22Rv1 (cell line): Measurements from ENCODE around the gene TLR9.

Source experiments
- CTCF ChIP-seq: fragments of 450-650 bp; IDR thresholded peaks from 2 replicates; pipeline ENCODE4 v1.5.1; 2017; ENCODE audit warnings: mild to moderate bottlenecking
- ZFX ChIP-seq: fragments of 450-650 bp; IDR thresholded peaks from 2 replicates; pipeline ENCODE4 v1.6.1; 2017; ENCODE audit warnings: antibody characterized with exemption, borderline replicate concordance

DNA sequence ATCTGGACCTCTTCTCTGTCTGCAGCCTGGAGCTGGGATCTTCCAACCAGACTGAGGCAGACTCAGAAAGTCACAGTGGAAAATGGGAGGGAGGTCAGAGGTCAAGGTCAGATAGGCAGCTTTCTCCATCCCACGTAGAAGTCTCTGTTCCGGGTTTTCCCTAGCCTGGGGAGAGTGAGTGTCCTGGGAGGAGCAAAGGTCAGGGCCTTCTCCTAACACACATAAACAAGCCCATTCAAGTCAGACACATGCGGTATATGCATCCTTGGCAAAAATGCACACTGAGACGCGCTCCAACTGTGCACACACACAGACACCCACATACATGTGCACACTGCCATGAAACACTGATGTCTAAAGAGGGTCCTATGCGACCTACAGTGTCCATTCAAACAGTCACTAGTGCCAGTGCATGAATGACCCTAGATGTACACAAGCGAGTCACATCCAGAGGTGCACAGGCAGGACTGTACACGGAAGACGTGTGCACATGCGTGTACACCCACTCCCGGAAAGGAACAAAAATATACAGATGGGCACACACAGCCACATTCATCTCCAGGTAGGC, 12.8 kb upstream of the TLR9 start:
- no peak for TF ChIP-seq CTCF
- no peak for TF ChIP-seq ZFX
